Measurements from ENCODE around the gene ZSCAN21.

GRCh38 chr7:100074841-100075240 lies 25.3 kb downstream of the ZSCAN21 start:
- no peak for TF ChIP-seq EZH2 (IDR thresholded peaks at IDR 0.05)
- no peak for TF ChIP-seq POLR2AphosphoS5 (IDR thresholded peaks at IDR 0.05; ENCODE audit: borderline replicate concordance, low read depth, low read length)
- TF ChIP-seq FOXP2 (optimal IDR thresholded peaks at IDR 0.05; ENCODE audit: control extremely low read depth, extremely low read length, insufficient read depth) = no peak

Data from SK-N-MC (cell line).